Hematopoietic multipotent progenitor cell treated with erythropoietin and hydrocortisone succinate and interleukin-3 and kit ligand, for 4 days (in vitro differentiated cells): ENCODE measurements around the gene KCNQ1.

Experiments used
- DNase-seq: peaks from one replicate; pipeline ENCODE4 v3.0.0-alpha.2; 2015

Gene KCNQ1

GRCh38 chr11:2791521-2792380 is 346.9 kb downstream of the KCNQ1 start:
- DNase-seq, result no peak

DNA sequence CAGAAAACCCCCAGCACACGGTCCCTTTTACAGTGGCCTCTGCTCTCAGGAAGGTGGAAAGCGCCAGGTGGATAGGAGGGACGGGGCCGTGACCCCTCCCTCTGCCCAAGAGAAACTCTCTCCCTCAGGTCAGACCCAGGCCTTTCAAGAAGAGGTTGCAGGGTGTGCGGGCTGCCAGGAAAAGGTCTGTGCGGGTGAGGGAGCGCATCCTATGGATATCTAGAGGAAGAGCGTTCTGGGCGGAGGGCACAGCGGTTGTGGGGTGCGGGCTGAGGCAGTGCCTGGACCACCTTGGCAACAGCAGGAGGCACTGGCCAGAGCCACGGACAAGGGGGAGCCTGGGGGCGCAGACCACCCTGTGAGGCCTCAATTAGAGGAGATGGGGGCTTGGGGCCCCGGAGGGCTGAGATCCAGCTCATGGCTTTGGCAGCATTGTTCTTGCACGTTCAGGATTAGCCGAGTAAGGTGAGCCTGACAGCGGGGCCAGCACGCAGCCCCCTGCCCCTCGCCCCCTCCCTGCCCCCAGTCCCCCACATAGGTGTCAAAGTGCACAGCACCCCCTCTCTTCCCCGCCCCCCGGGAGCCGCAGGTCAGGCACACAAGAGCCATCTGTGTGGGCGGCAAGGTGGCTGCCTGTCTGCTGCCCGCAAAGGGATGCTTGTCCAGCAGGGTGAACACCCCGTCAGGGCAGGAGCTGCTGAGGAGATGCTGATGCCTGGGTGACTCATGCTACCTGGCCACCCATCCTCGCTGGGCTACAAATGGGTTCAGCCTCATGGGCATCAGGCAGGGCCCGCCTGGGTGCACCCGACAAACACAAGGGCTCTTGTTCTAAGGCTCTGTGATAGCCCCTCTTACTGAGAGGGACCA is 347.8 kb downstream of the KCNQ1 start:
- DNase-seq, result no peak

GRCh38 chr11:2793701-2794045 is 348.9 kb downstream of the KCNQ1 start:
- no peak for DNase-seq

- DNase-seq, result peak; percentile 51
These were observed 349.5 kb downstream of the KCNQ1 start for GRCh38 chr11:2794046-2794967.

DNA sequence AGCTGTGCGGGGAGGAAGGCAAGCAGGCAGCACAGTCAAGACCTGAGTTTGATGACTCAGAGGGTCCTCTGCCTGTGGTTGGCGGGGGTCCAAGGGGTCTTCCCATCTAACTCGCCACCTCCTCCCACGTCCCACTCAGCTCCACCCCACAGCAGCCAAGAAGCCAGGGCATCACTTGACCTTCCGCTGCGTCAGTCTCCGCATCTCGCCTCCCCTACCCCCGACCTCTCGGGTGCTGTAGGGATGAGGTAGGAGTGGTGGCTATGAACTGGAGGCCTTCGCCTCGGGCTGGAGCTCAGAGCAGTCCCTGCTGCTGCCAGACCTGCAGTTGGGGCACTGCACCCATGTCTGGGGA is 350.1 kb downstream of the KCNQ1 start:
- no peak for DNase-seq

- no peak for DNase-seq
These were observed 350.7 kb downstream of the KCNQ1 start for GRCh38 chr11:2795491-2795991.

DNA sequence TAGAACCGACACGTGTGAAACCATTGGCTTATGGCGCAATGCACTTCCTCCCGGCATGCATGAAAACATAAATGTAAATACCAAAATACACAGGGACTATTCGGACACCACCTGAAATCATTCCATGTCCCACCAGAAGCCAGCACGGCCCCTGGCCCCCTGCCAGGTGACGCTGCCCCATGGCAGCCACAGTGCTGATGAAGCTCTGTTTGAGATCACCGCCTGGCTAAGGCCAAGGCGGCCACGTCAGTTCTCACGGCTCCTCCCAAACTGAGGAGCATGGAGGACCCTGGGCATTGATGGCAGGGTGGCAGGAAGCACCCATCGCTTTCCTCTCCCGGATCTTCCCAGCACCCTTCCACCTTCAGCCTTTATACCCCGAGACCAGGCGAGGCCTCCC is 351.3 kb downstream of the KCNQ1 start:
- no peak for DNase-seq

- DNase-seq, result no peak
These were observed 351.8 kb downstream of the KCNQ1 start for GRCh38 chr11:2796508-2797113.

DNA sequence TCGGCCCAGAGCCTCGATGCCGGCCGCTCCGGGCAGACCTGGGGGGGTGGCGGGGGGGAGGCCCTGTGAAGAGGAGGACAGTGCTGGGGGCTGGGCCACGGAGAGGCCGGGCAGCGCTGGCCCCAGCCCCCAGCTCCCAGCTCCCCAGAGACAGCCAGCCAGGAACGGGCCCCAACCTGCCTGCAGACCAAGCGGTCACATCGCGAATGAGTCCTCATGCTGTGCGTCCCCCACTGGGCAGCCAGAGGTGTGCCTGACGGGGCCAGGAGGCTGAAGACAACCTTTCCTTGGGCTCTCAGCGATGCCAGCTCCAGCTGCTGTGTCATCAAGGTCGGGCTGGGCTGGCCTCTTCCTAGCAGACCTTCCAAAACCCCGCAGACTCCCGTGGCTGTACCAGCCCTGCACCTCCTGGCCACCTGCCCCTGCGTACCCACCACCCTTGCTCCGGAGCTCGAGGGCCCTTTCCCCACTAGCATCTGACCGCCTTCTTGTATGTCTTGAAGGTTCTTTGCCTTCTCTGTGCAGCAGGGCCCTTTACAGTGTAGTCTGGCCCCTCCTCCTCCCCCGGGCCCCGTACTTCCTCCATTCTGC is 352.4 kb downstream of the KCNQ1 start:
- no peak for DNase-seq

GRCh38 chr11:2797741-2798361 is 353.0 kb downstream of the KCNQ1 start:
- DNase-seq, result no peak

DNA sequence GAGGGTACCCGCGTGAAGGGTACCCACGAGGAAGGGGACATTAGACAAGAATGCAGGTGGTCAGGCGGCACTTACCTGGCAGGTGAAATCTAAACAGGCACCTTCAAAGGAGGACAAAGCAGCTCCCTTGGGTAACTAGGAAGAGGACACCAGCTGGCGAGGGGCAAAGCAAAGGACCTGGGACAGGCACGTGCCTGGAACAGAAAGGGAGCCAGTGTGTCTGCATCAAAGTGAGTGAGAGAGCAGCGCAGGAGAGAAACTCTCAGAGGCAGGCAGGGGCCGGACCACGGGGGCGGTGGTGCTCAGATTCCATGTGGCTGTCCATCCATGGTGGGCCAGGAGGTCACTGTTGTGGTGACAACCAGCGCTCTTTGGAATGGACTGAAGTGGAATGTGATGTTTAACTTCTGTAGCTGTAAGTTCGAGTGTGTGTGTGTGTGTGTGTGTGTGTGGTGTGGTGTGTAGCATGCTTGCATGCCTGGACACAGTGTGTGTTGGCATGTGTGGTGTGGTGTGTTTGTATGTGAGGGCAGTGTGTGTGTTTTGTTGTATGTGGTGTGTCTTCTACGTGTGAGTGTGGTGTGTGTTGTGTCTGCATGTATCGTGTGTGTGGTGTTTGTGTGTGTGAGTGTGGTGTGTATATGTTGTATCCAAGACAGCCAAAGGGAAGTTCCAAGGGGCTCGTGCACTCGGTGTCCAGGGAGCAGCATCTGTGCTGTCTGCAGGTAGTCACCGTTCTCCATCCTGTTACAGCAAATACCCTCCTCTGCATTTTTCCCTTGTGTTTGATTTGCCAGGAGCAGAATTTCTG is 354.3 kb downstream of the KCNQ1 start:
- no peak for DNase-seq

GRCh38 chr11:2799881-2800654 is 355.3 kb downstream of the KCNQ1 start:
- DNase-seq, result no peak

DNA sequence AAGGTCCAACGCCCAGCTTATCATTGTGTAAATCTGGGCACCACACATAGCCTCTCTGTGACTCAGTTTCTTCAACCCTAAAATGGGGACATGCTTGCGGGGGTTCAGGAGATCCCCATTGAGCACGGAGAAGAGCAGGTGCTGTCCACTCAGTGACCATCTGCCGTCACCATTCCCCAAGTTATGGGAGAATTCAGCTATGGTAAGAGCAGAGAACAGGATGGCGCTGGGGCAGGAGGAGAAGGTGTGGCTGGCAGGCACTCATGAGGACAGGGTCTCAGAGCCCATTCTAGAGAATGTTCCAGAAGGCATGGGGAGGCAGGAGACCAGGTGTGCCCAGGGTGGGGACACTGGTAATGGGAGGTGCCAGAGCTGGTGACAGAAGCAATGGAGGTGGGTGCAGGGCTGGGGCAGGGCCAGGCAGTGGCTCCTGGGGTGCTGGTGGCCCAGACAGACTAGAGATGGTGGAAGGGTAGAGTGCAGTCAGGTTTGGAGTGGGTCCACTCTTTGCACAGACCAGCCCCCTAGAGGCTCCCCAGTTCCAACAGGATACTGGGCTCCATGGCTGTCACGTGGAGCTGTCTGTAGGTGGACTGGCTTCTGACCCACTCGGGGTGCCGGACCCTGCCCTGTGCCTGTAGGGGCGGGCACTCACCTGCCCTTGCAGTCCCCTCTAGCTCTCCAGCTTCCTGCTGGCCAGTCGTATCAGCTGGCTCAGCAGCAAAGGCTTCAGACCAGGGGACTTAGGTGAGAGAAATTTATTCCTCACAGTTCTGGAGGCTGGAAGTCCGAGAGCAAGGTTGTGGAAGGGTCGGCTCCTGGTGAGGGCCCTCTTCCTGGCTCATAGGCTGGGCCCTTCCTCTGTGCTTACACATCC is 356.1 kb downstream of the KCNQ1 start:
- DNase-seq, result no peak

- DNase-seq, result no peak
These were observed 357.0 kb downstream of the KCNQ1 start for GRCh38 chr11:2801711-2802388.

- DNase-seq, result no peak
These were observed 357.8 kb downstream of the KCNQ1 start for GRCh38 chr11:2802389-2803185.

DNA sequence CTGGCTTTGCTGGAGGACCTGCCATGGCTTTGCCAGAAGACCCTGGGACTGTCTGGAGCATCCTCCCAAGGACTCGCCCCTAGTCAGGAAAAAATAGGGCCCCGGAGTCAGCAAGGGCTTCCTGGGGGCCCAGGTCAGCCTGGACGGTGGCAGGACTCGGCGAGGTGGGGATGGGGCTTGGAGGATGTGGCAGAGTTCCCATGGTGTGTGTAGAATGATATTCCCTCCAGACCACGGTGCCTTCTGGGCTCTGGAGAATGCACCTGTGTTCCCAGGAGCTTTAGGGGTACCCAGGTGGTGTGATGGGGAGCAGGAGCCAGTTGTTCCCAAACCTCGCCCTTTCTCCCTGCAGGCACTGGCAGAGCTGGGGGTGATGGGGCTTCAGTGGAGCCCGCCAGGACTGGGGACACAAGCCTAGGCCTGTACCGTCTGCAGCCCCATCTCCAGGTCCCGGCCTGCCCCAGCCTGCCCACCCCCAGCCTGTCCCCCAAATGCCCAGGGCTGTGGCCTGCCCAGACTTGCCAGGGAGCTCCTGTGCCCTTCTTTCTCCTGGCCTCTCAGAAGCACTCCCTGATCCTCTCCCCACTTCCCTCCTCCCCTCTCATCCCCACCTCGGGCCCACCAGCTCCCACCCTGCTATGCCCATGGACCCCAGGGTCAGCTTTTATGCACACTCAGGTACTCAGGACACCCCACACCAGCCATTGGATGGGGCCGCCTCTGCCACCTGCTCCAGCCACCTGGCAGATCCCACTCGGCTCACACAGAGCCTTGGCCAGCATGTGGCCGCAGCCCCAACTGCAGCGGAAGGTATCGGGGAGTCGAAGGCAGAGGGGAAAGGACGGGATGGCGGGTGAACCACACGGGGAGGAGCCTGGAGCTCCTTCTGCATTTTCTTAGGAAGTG is 358.6 kb downstream of the KCNQ1 start:
- DNase-seq, result no peak
